Metanephros (tissue), 1 donor: Measurements from ENCODE around the gene MC4R. TPM values are rescaled to one million over a fixed set of nuclear protein-coding genes. Genes with fewer than 3 reads are reported as not detected.

Experiments
- total RNA-seq: library from RNA; depleted of rRNA; stranded (reverse); fragments of >200 nt; gene quantifications from one replicate; pipeline ENCODE4 v1.2.3, GENCODE V29; 2014

The MC4R gene
- not detected for total RNA-seq

GRCh38 chr18:60372596-60372995 is at the start of gene MC4R:
Gene MC4R, minus strand, starts transcription at chr18:60372775. Its CDS starts 426 bp downstream, at chr18:60372349.

